ENCODE results near the gene ABCB8. TPM values are rescaled to one million over a fixed set of nuclear protein-coding genes. Genes with fewer than 3 reads are reported as not detected.

ABCB8 gene
- polyA plus RNA-seq, 4 donors: 16.9 to 35.2 (median 21.1) TPM

DNA sequence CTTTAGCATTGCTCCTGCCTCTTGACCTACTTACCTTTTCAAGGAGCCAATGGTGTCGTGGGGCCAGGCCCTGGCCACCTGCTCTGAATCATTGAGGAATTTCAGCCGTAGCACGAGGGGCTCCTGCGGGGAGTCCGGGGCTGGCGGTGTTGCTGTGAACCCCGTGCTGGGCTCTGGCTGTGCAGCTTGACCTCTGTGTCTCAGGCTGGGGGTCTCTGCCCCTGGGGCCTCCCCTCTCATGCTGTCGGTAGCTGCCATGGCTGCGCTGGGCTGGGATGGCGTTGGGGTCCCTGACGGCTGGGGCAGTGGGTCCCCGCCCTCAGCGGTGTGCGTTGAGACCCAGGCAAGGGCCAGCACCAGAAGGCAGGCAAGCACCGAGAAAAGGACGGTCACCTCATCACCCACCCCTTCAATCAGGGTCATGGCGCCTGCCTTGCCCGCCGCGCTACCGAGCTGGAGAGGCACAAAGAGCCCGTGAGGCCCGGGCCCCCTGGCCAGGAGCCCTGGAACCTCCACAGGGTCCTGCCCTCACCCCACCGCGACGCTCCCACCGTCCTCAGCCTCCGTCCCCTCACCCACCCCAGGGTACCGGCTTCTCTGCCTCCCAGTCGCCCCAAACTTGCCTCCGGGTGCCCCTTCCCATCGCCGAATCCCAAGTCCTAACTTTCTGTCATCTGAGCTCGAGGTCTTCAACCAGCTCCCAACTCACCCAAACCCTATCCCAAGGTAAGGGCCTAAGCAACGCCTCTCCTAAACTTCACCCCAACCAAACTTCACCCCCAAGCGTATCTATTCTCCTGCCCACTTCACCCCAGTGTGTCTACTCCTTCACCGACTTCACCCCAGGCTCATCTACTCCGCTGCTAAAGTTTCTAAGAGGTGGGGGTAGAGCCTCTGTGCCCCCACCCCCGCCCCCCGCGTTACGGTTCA, 54.2 kb downstream of the ABCB8 start:
- DNase-seq (ENCODE audit: low read depth in 4 of 4, low spot score in 3 of 4): no peak

GRCh38 chr7:151083071-151083823, 55.0 kb downstream of the ABCB8 start, which contains the start of gene TMUB1:
Gene TMUB1, minus strand, starts transcription at chr7:151083493. Its CDS starts 930 bp downstream, at chr7:151082563.
- DNase-seq (ENCODE audit: low read depth in 4 of 4, low spot score in 3 of 4): no peak

DNA sequence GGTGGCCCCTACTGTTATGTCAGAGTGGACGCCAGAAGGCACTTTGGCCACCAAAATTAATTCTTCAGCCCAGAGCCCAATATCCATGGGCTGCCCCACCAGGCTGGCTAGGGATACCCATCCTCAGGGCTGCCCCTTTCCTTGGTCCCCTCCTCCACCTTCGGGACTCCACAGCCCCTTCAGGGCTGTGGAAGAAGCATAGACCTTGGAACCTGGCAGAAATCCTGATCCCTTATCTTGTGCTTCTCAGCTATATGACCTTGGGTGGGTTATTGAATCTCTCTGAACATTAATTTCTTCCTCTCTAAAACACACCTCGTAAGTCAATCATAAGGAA, 55.5 kb downstream of the ABCB8 start:
- no peak for DNase-seq (ENCODE audit: low read depth in 4 of 4, low spot score in 3 of 4)

DNA sequence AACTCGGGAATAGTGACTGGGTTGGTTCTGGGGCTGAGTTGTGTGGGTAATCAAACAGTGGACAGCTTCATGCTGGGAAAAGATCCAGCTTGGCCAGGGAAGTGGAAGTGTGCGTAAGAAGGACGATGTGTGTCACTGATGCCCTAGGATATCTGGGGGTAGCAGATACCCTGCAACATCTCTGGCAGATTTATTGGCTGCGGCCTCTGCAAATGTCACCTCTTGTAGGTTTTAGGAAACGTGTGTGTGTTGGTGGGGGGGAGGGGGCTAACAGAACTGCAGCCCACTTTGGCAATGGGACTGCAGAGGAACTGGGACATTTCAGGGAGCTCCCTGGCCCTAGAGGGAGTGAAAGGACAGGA, 57.1 kb downstream of the ABCB8 start:
- no peak for DNase-seq (ENCODE audit: low read depth in 4 of 4, low spot score in 3 of 4)

DNA sequence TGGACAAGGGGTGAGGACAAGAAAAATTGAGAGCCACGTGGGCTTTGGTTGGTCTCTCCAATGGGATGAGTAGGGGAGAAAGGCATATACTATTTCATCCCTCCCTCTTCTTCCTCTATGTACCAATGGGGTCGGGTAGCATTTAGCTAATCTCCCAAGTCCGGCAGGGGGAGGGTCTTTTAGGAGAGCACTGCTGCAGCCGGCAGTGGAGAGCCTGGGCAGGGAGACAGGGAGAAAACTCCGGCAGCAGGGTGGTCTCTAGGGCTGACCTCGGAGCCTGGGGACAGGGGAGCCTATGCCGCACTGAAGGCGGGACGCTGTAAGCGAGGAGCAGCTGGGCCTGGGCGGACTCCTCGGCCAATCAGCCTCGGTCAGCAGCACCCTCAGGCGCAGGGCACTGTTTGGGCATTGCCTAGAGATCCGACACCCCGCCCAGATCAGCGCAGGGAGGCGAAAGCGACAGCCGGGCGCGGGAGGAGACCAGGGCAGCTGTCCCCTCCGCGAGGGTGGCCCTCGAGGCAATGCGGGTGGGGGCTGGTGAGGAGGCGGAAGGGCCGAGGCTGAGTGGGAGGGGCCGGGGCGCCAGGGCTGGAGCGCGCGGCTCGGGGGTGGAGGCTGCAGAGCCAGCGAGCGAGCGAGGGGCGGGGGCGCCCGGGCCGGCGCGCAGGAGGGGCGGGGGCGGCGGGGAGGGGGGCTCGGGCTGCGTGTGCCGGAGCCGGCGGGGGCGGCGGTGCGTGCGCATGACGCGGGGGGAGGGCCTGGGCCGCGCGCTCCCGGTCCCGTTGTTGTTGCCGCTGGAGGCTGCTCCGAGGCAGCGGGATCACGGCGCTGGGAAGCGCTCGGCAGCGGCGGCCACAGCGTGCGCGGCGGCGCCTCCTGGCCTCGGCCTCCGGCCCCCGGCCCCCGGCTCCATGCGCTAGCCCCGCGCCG, 57.7 kb downstream of the ABCB8 start, which contains the start of gene AGAP3:
Gene AGAP3, plus strand, starts transcription at position 785 of the 930 bp plus-strand sequence. CDS start 267 bp downstream, outside the sequence.
- DNase-seq (ENCODE audit: low read depth in 4 of 4, low spot score in 3 of 4): peak in 2 of 4 donors; percentile 67 to 71

- no peak for DNase-seq (ENCODE audit: low read depth in 4 of 4, low spot score in 3 of 4)
Observed at GRCh38 chr7:151086802-151087244, 58.6 kb downstream of the ABCB8 start.

DNA sequence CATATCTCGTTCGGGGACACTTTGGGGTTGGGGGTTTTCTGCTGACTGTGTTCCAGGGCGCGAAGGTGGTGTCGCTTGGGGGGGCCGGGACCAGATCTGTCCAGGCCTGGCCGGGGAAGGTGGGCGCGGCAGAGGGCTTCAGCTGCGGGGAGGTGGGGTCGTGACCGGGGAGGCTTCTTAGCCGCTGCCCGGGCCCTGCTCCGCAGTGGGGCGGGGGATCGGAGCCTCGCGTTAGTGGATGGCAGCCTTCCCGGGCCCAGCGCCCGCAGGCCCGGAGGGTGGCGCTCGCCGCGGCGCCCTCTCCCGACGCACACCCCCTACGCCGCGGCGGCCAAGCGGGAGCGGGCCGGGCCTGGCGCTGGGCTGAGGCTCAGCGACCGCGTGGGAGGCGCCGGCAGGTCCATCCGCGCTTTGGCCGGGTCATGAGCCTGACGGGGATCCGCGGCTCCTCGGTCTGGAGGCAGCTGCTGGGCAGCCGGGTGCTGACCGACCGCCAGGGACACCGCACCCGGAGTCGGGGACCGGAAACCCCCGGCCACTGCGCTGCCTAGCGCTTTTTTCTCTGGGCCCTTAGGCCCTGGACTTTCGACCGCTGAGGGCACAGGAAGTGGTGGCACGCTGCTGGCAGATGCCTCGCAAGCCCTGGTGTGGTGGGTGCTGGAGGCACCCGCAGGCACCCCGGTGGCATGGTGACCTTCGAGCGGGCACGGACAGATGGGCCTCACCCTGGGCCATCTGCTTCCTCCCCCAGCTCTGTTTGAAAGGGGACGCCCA, 59.2 kb downstream of the ABCB8 start:
- no peak for DNase-seq (ENCODE audit: low read depth in 4 of 4, low spot score in 3 of 4)

- DNase-seq (ENCODE audit: low read depth in 4 of 4, low spot score in 3 of 4): no peak
Observed at GRCh38 chr7:151088019-151088855, 60.0 kb downstream of the ABCB8 start.

GRCh38 chr7:151088856-151089699, 60.8 kb downstream of the ABCB8 start:
- DNase-seq (ENCODE audit: low read depth in 4 of 4, low spot score in 3 of 4): no peak

DNA sequence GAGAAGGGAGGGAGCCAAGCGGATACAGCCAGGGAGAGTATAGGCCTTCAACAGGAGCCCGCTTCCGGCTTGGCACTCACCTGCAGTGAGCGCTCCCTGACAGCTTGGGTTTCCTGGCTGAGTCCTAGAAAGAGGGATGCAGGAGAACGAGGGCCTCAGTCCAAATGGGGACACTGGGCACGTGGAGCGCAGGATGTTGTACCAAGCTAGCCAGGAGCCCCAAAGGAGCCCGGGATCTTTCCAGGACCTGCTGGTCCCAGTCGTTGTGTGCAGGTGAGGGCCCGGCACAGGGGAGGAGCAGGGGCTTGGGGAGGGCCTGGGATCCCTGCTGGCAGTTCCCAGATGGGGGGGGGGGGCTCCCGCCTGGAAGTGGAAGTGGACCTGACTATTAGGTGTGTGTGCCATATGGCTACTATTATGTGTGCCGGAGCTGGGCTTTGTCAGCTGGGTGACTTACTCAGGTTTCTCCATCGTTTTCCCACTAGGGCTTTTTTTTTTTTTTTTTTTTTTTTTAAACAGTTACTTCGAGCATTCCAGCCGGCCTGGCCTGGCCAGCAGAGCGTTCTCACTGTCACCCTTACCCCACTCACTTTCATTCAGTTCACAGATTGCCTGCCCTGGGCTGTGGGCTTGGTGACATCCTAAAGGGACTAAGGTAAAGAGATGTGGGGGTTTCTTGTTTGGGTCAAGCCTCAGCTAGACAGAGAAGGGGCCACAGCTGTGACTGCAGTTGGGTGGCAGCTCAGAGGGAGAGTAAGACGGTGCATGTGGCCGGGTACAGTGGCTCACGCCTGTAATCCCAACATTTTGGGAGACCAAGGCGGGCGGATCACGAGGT, 61.9 kb downstream of the ABCB8 start:
- no peak for DNase-seq (ENCODE audit: low read depth in 4 of 4, low spot score in 3 of 4)

- DNase-seq (ENCODE audit: low read depth in 4 of 4, low spot score in 3 of 4): no peak
Observed at GRCh38 chr7:151091003-151091402, 62.8 kb downstream of the ABCB8 start.

DNA sequence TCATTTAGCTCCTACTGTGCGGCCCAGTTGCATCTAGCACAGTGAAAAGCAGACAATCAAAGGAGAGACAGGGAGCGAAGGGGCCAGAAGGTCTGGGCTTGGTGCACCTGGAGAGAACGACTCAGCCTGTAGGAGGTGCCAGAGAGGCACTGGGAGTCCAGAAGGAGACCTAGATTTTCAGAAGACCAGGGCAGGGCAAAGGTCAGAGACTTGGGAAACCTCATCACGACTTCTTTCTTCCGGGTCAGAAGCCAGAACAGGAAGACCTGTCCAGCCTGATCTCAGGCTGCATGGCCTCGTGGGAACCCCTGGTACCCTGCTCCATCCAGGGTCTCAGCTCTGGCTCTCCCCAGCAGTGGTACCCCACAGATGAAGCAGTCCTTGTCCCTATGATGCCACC, 63.2 kb downstream of the ABCB8 start:
- DNase-seq (ENCODE audit: low read depth in 4 of 4, low spot score in 3 of 4): no peak

DNA sequence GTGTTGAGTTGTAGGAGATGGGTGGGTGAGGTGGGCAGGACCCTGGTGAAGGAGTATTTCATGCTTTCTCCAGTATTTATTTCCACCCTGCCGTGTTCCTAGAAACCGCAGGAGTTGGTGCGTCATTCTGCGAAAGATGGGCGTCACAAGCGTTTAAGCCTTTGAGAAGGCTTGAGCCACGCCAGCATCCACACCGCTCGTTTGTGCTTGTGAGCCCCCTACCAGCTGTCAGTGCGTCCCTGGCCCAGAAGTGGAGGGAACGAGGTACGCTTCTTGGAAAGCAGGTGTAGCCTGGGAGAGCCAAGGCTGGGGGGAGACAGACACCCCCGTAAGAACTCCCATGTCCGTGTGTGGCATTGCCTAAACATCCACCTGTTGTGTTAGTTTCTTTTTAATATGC, 63.7 kb downstream of the ABCB8 start:
- no peak for DNase-seq (ENCODE audit: low read depth in 4 of 4, low spot score in 3 of 4)

DNA sequence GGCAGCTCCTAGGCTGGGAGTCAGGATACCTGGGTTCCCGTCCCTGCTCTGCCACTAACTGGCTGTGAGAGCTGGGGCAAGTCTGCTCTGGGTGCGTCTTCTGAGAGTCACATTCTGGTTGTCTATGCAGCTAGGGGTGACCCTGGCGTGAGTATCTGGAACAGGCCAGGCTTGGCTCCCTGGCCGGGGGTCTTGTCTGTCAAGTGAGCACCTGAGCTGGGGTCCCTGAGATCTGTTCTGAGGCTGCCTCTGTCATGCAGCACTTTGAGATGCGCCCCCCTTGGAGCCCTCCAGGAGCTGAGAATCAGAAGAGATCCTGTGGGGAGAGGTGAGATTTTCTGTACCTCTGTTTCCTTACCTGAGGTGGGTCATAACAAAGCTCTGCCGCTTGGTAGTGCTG, 65.5 kb downstream of the ABCB8 start:
- DNase-seq (ENCODE audit: low read depth in 4 of 4, low spot score in 3 of 4): no peak

DNA sequence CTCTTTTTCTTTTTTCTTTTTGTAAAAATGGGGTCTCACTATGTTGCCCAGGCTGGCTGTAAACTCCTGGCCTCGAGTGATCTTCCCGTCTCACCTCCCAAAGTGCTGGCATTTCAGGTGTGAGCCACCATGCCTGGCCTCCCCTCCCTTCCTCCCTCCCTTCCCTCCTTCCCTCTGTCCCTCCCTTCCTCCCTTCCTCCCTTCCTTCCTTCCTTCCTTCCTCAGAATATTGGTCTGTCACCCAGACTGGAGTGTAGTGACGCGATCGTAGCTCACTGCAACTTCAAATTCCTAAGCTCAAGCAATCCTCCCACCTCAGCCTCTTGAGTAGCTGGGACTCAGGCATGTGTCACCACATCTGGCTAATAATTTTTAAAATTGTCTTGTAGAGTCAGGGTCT, 66.4 kb downstream of the ABCB8 start:
- no peak for DNase-seq (ENCODE audit: low read depth in 4 of 4, low spot score in 3 of 4)

GRCh38 chr7:151095123-151095797, 67.0 kb downstream of the ABCB8 start:
- DNase-seq (ENCODE audit: low read depth in 4 of 4, low spot score in 3 of 4): no peak

Data from left renal pelvis (tissue), 4 donors.